Colonic mucosa (tissue), 4 donors: ENCODE data around the gene AUTS2. TPM values are rescaled to one million over a fixed set of nuclear protein-coding genes. Genes with fewer than 3 reads are reported as not detected.

Source experiments
- DNase-seq: peaks from one replicate; pipeline ENCODE4 v3.0.0-alpha.2; 2020
- H3K27ac ChIP-seq: fragments of 200-600 bp; one replicate; pipeline ENCODE4 v1.8.0; 2021
- H3K27me3 ChIP-seq: fragments of 200-600 bp; one replicate; pipeline ENCODE4 v1.8.0; 2021
- H3K36me3 ChIP-seq: fragments of 200-600 bp; one replicate; pipeline ENCODE4 v1.8.0; 2021
- H3K4me1 ChIP-seq: fragments of 200-600 bp; one replicate; pipeline ENCODE4 v1.8.0; 2021; ENCODE audit warnings: mild to moderate bottlenecking
- H3K4me3 ChIP-seq: fragments of 200-600 bp; one replicate; pipeline ENCODE4 v1.8.0; 2021
- H3K9ac ChIP-seq, 2 donors: one replicate each; pipeline ENCODE4 v1.7.0; 2013; ENCODE audit warnings: control low read depth in 2 of 2, low read depth in 2 of 2, low read length in 2 of 2
- H3K9me3 ChIP-seq: fragments of 200-600 bp; one replicate; pipeline ENCODE4 v1.8.0; 2021
- intact Hi-C: fragments of 100-400 bp; cut with DNase I; formaldehyde crosslinking; loops from one replicate; pipeline ENCODE4 v1.14.1; 2022
- total RNA-seq, 2 donors: library from RNA; stranded (reverse); fragmentation: NEBNext Ultra II Directional in 1 of 2; extraction: Animal tissue kit (Norgen Biotek cat#: 25700) in 1 of 2; gene quantifications; one replicate each; pipeline ENCODE4 v1.2.1, GENCODE V29; 2021
- TF ChIP-seq, protein P1 (sequence below): fragments of 200-600 bp; IDR thresholded peaks from one replicate; pipeline ENCODE4 v1.8.0; 2022; ENCODE audit warnings: antibody characterized with exemption, mild to moderate bottlenecking
- donor health status: healthy.
- donor health status: DM: no; HTN: no; CAD: no.
- donor health status: DM: no; HTN: no; CAD: no.

Gene AUTS2
- total RNA-seq, 2 donors from 2014 or later = 39.8 to 42.3 TPM

DNA sequence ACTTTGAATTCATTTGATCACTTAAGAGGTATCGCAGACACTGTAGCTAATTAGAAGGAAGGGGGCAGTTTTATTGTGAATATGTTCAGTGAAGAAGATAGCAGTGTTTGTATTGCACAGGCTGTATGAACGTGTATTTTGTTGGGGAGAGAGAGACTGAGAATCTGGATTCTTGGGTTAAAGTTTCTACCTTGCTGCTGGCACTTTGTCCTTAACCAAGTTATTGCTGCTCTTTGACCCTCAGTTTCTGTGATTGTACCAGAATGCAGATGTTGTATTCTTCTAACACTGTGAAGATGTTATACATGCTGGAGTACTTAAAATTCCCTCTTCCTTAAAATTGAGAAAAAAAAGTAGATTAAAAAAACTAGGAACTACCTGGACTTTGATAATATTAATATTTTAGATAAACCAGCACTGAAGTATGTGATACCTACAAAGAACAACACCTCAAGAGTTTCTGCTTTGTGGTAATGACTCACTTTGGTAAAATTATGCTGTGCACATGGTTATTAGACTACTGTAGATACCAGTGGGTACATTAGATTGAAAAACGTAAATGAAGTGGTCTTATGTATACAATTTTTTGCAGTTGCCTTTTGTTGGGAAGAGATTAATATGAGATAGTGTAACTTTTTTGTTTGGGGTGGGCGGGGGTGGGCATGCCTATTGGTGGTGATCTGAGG lies 321.3 kb downstream of the AUTS2 start:
- no peak for DNase-seq
- TF ChIP-seq, protein P1, sequence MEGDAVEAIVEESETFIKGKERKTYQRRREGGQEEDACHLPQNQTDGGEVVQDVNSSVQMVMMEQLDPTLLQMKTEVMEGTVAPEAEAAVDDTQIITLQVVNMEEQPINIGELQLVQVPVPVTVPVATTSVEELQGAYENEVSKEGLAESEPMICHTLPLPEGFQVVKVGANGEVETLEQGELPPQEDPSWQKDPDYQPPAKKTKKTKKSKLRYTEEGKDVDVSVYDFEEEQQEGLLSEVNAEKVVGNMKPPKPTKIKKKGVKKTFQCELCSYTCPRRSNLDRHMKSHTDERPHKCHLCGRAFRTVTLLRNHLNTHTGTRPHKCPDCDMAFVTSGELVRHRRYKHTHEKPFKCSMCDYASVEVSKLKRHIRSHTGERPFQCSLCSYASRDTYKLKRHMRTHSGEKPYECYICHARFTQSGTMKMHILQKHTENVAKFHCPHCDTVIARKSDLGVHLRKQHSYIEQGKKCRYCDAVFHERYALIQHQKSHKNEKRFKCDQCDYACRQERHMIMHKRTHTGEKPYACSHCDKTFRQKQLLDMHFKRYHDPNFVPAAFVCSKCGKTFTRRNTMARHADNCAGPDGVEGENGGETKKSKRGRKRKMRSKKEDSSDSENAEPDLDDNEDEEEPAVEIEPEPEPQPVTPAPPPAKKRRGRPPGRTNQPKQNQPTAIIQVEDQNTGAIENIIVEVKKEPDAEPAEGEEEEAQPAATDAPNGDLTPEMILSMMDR = no peak

GRCh38 chr7:69920797-69921196 lies 322.5 kb downstream of the AUTS2 start:
- TF ChIP-seq, protein P1 = no peak
- no peaks in the 10 kb centered on the region for H3K27me3 ChIP-seq
- no peak overlapping the region for H3K4me3 ChIP-seq
- intact Hi-C loops = no loop called here
- H3K9me3 ChIP-seq = no peaks in the 10 kb centered on the region
- H3K36me3 ChIP-seq = no peaks in the 10 kb centered on the region
- H3K9ac ChIP-seq = no peak overlapping the region
- DNase-seq = no peak
- no peak overlapping the region for H3K27ac ChIP-seq
- H3K4me1 ChIP-seq = peaks cover 7% of the 10 kb centered on the region

More for the DNA sequence above, 321.3 kb downstream of the AUTS2 start:
- Histone ChIP-seq H3K9me3 (no peaks in the 10 kb centered on the region), H3K27me3 (no peaks in the 10 kb centered on the region), H3K36me3 (no peaks in the 10 kb centered on the region), H3K27ac (no peak overlapping the region), H3K4me3 (no peak overlapping the region), H3K9ac (no peak overlapping the region), H3K4me1 (peaks cover 7% of the 10 kb centered on the region)
- intact Hi-C loops = no loop called here

GRCh38 chr7:69922026-69922803 lies 323.9 kb downstream of the AUTS2 start:
- TF ChIP-seq, protein P1 = no peak
- no peaks in the 10 kb centered on the region for H3K36me3 ChIP-seq
- no peak overlapping the region for H3K9ac ChIP-seq
- intact Hi-C loops = no loop called here
- H3K27ac ChIP-seq = no peak overlapping the region
- H3K27me3 ChIP-seq = no peaks in the 10 kb centered on the region
- H3K9me3 ChIP-seq = no peaks in the 10 kb centered on the region
- DNase-seq = no peak
- peaks cover 7% of the 10 kb centered on the region for H3K4me1 ChIP-seq
- no peak overlapping the region for H3K4me3 ChIP-seq

DNA sequence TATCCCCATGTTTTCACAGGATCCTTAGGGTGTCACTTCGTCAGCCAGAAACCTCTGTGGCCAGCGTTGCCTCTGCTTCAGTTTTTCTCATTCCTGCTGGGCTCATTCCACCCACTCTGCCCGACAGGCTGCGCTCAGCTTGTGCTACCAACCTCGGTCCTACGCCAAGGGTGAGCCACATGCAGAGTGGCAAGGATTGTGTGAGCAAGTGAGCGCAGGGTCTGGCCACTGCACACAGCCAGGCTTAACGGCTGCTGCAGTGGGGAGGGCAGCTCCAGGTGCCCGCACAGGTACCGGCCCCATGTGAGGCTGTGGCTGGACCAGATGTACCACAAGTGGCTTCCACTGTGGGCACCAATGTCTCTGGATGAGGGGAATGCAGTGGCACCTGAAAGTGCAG lies 329.2 kb downstream of the AUTS2 start:
- H3K4me3 ChIP-seq = no peak overlapping the region

GRCh38 chr7:69928621-69929020 lies 330.3 kb downstream of the AUTS2 start:
- Histone ChIP-seq H3K4me3 (no peak overlapping the region), H3K9me3 (no peaks in the 10 kb centered on the region), H3K36me3 (no peaks in the 10 kb centered on the region), H3K27ac (no peak overlapping the region), H3K4me1 (no peaks in the 10 kb centered on the region), H3K27me3 (no peaks in the 10 kb centered on the region), H3K9ac (no peak overlapping the region)
- DNase-seq = no peak
- TF ChIP-seq, protein P1 = no peak
- intact Hi-C loops = no loop called here

More for the DNA sequence above, 329.2 kb downstream of the AUTS2 start:
- Histone ChIP-seq H3K9ac (no peak overlapping the region), H3K36me3 (no peaks in the 10 kb centered on the region), H3K27me3 (no peaks in the 10 kb centered on the region), H3K4me1 (peaks cover under 1% of the 10 kb centered on the region), H3K27ac (no peak overlapping the region), H3K9me3 (no peaks in the 10 kb centered on the region)
- intact Hi-C loops = no loop called here
- no peak for DNase-seq
- TF ChIP-seq, protein P1 = no peak
